GM19395 (cell line): ENCODE measurements around the gene LYZL1.
"Not testable (repeated sequence)": the region's sequence is repeated elsewhere in the genome, so short reads cannot be mapped to it uniquely, and the experiment has no call there.

Source experiments
- ATAC-seq: cut with Tn5 transposase; IDR thresholded peaks from one replicate; pipeline ENCODE4 v1.9.1; 2021; ENCODE audit warnings: mild to moderate bottlenecking, moderate library complexity; ENCODE audit not compliant: unreplicated experiment

LYZL1 gene

DNA sequence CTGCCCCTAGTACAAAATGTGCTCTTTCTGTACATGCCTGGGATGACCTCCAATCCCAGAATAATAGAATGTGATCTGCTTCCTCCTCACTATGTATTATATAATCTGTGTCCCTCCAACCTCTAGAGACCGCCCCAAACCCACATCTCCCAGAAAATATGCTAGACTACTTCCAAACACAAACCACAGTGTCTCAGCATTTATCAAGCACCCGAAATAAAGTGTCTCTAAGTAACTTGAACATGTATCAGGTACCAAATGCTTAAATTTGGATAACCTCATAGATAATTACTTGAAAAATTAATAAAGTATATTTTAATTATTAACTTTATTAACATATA is 16.1 kb downstream of the LYZL1 start:
- ATAC-seq = no peak

DNA sequence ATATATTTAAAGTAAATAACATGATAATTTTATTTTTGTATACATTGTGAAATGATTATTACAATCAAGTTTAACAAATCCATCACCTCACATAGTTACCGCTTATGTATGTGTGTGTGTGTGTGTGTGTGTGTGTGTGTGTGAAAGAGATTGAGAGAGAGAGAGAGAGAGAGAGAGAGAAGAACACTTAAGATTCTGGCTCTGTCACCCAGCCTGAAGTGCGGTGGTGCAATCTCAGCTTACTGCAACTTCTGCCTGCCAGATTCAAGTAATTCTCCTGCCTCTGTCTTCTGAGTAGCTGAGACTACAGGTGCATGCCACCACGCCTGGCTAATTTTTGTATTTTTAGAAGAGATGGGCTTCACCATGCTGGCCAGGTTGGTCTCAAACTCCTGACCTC is 17.8 kb downstream of the LYZL1 start:
- ATAC-seq = no peak

DNA sequence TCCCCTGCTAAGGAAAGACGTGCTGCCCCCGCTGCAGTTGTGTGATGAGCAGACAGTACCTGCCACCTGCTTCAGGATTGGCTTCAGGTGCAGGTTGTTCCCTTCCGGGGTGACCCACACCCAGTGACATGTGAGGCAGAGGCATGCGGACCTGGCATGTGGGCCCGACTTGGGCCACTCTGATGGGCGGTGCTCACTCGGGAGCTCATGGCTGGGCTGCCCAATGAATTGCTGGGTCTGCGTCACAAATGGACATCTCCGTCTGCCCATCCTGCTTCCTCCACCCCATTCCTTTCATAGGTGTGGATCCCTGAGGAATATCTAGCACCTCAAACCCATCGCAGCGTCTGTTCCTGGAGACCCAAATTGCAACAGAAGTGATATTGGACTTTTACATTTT is 19.3 kb downstream of the LYZL1 start:
- ATAC-seq = not testable (repeated sequence)

DNA sequence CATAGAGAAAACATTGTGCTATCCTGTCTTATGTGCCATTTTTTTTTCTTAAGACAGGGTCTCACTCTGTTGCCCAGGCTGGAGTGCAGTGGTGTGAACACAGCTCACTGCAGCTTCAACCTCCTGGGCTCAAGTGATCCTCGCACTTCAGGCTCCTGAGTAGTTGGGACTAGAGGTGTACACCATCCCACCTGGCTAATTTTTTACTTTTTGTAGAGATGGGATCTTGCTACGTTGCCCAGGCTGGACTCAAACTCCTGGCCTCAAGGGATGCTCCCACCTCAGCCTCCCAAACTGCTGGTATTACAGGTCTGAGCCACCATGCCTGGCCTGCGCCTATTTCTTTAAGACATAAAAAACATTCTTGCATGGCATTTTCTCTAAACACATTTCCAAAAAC is 20.6 kb downstream of the LYZL1 start:
- ATAC-seq = no peak

DNA sequence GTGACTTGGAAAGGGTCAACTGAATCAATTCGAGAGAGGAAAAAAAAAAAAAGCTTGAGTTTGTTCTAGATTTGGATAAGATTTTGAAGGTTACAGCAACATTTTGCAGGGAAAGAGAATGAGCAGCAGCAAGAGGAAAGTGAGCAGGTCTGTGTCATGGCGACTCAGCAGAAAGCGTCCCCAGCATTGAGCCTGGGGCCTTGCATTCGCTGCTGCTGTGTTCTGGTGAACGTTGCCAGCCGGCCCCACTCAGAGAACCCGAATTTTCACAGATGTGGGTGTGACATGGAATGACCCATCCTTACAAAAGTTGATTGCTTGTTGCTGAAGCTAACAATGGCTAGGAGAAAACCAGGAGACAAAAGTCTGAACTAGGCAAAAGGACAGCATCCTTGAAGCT is 21.6 kb downstream of the LYZL1 start:
- ATAC-seq = not testable (repeated sequence)

DNA sequence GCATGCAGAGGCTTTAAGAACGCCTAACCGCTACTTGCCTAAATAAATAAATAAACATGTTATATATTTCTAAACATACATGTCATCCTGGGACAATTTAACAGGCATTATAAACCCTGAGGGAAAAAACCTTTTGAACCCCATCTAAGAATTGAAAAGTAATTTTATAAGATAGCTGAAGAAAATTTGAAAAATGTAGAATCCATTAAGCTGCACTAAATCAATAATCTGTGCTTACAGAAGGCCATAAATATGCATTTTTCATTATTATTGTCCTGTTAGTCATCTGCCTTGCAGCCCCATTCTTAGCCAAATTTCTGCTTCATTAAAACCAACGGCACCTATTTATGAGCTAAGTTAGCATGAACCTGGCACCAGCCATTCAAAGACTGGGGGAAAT is 24.2 kb downstream of the LYZL1 start:
- no peak for ATAC-seq

DNA sequence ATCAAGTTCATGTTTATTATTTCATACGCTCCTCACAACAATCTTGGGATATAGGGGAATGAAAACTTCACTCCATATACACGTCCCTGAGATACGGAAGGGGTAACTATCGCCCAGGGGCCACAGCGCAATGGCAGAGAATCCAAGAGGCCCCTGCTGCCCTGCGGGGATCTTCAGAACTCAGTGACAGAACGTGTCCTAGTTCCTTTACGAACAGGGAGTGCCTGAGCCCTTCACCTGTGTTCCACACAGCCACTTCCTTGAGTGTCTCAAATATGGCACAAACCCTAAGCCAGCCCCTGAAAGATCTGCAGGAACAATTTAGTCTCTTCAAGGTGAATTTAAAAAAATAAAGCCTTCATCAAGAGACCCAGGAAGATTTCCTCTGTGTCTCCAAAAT is 25.9 kb downstream of the LYZL1 start:
- no peak for ATAC-seq

DNA sequence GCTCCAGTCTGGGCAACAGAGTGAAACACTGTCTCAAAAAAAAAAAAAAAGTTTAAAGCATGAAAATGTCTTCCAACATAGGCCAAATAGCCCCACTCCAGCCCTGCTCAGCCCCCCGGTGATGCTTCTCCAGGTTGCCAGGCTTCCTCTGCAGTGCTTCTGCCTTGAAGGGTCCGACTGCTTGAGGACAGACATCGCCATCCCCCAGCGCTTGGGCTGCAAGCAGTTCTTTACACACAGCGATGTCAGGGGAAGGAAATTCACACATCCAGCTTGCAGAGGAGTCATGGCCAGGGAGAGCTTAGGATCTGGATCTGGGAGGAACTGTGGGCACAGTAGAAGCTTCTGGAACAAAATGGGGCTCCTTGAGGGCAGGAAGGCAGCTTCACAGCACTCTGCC is 26.9 kb downstream of the LYZL1 start:
- ATAC-seq = no peak

DNA sequence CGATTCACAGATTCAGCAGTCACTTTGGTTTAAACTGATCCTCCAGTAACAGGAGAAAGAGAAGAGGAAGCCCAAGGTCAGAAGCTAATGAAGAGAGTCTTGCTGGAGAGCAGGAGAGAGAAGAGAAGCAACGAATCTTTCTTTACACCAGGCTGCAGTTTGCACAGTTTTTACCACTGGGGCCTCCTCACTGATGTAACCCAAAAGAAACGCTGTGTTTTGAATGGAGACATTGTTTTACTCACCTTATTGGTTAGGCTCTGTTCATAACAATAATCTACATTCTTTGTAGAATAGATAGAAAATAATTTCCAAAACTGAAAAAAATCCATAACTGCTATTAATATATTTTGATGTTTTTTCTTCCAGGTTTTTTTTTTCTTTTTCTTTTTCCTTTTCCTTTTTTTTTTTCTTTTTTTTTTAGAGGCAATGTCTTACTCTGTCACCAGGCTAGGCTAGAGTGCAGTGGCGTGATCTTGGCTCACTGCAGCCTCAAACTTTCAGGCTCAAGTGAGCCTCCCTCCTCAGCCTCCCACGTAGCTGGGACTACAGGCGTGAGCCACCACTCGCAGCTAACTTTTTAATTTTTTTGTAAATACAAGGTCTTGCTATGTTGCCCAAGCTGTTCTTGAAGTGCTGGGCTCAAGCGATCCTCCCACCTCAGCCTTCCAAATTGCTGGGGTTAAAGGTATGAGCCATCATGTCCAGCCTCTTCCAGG is 27.6 kb downstream of the LYZL1 start:
- no peak for ATAC-seq

DNA sequence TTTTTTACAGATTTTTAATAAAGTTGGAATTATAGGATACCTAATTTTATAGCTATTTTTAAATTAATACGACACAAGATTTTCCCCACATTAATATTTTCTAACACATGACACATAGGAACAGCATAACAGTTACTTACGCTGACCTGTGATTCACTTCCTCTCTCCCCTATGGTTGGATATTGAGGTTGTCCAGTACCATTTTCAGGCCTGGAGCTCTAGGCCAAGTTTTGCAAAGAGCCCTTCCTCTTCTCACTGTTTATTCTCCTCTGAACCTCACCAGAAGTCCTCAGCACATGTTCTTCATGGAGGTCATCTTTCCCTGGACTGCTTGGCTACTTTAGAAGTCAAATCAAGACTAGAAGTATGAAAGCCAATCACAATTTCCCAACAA is 28.2 kb downstream of the LYZL1 start:
- ATAC-seq = no peak

DNA sequence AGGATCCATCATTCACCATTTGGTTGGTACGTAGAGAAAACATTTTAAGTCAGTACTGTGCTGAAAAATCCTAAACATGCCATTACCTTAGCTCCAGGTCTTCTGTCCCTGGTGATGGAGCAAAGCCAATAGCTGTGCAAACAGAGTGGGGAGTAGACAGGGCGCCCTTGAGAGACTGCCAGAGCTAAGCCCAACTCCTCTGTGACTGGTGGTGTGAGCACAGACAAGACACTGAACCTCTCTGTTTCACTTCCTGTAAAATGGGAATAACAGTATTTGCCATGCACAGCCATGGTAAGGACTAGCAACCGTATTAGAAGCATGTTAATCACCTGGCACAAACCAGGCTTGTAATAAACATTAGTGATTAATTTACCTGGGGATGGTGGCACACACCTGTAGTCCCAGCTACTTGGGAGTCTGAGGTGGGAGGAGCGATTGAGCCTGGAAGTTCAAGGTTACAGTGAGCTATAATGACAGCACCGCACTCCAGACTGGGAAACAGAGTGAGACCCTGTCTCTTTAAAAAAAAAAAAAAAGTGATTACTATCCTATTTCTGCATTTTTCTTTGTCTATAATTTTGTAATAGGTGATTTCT is 28.7 kb downstream of the LYZL1 start:
- no peak for ATAC-seq

DNA sequence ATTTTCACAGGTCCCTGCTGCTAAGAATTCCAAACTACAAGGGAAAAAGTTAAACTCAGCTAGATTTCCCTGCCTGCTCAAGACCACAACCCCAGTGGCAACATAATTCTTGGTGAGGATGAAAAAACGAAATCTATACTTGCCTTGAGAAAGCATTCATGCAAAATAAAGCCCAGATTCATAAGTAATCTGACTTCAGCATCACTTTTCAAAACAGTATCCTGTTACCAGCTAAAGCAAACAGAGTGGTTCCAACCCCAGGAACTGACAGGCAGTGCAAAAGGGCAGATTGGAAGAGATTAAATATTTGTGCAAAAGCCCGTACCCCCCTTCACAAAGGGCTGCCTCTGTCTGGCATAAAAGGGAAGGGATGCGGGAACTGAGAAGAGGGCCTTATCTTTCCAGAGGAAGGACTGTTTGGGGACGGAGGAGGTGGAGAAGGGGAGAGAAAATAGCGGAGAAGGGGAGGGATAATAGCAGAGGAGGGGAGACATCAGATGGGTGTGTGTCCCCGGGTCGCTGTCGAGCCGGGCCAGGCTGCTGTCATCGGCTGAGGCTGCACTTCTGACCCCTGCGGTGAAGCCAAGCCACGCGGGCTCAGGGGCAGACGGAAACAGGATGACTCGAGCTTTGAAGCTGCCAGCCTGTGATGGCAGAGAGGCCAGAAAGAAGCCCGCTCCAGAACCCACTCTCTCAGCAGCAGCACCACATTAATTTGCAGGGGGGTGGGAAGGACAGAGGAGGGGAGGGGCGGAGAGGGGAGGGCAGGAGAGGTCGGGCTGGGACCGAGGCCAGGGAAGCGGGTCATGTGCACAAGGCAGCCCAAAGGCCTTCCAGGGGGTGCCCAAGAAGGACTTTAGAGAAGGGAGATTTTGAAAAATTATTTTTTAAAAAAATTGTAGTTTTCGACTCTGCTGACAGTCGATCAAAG is 29.5 kb downstream of the LYZL1 start:
- ATAC-seq = not testable (repeated sequence)

DNA sequence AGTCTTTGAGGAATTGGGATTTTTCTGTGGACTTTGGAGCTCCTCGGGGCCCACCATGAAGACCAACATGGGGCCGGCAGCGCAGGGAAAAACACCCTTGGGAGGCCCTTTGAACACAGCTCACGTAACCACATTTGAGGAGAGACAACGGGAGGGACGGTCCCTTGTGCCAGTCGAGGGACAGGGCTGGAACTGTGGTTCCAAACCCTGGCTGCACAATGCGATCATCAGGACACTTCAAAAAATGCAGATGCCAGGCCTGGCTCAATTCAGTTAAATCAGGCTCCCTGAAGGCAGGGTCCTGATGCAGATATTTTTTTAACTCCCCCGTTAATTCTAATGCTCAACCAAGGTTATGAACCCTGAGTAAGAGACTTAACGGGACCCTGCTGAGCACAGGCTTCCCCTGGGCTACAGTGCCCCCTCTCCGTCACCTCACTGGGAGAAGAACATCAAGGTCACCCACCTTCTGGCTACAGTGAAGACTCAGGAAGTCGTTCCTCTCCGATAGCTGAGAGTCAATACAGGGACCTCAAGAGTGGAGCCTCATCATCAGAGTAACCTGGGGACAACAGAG is 30.4 kb downstream of the LYZL1 start:
- no peak for ATAC-seq

DNA sequence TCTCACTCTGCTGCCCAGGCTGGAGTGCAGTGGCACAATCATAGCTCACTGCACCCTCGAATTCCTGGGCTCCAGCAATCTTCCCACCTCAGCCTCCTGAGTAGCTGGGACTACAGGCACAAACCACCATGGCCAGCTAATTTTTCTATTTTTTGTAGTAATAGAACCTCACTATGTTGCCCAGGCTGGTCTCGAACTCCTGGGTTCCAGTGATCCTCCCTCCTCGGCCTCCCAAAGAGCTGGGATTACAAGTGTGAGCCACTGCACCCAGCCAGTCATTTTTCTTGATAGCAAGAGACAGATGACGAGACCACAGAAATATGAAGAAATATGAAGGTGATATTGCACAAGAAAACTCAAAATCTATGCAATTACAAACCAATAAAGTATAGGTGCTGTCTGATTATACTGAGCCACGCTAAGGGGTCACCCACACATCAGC is 31.8 kb downstream of the LYZL1 start:
- ATAC-seq = not testable (repeated sequence)

DNA sequence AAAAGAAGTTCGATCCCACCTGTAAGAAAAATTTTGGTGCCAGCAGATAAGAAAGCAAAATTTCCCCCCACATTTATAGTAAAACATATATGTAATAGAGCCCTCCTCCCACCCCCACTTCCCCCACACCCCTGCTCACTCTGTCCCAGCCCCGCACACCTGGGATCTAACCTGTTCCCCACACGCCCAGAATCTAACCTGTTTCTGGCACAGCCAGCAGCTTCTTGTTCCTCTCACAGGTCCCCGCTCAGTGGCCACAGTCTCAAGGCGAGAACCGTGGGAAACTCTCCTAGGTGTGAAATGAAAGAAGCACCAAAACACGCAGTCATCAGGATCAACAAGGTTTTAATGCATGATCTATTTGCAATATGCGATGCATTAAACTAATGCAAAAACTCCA is 32.8 kb downstream of the LYZL1 start:
- no peak for ATAC-seq

DNA sequence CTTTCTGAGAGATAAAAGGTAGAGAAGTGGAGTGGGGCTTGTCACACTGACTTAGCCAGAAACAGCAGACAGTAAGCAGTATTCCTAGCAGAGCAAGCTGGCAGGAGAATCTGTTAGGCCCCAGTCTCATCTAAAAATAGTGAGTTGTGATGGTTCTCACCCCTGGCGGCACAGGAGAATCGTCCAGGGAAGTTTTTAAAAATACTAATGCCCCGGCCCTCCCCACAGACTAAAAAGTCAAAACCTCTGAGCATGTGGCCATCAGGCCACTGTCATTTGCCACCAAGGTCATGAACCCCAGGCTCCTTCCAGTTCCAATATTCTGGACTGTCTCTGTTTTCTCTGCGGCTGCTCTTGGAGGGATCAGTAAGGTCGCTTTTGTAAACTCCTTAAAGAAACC is 34.0 kb downstream of the LYZL1 start:
- ATAC-seq = no peak

DNA sequence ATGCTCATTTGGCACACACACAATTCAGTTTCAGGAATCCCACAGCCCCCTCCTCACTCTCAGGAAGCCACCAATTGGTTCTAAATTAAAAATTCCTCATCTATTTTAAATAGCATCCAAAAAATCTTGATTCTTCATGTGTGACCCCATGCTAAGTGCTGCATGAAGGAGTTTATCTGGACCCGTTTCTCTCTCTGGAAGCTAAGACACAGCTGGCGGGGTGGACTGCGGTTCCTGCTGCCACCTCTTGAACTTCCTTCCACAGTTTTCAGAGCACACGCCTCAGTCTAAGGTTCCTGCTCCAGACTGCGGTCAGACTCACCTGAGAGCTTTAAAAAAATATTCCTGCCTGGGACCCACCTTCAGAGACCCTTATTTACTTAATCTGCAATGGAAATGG is 34.5 kb downstream of the LYZL1 start:
- no peak for ATAC-seq

DNA sequence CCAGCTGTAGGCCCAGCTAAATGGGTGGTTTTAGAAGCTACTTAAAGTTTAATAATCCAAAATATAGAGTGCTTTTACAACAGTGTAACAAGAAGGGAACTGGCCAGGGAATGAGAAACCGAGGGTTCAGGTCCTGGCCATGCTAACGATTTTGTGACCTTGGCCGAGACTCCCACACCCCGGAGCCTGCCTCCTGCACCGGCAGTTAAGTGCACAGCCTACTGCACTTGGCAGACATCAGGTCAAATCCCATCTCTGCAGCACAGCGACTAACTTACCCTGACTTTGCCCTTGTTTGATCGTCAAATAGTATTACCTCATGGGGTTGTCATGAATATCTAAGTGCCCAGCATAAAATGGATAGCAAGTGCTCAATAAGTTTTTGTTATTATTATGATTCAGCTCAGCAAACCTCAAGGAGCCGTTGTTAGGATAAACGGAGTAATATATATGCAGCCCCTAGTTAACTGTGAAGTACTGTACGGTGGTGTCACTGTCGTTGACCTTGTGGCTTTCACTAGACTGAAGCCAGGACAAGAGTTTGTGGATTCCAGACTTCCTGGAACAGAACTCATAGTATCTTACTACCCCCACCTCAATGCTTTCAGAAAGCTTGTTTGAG is 35.5 kb downstream of the LYZL1 start:
- ATAC-seq = no peak

DNA sequence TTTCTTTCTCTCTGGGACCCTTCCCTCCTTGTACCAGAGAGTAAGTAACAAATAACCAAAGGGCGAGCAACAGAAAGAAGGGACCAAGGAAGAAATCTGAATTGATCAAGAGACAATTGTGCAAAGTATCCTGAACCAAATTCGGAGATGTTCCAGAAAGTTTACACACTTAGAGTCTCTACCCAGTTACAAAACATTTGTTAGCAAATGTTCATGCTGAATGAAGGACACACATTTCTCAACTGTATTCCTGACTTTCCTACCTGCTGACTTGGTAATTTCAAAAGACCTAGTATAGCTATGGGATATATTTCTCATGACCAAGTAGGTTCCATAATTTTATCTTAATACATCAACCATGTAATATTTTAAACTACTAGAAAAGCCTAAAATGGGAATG is 37.4 kb downstream of the LYZL1 start:
- no peak for ATAC-seq

DNA sequence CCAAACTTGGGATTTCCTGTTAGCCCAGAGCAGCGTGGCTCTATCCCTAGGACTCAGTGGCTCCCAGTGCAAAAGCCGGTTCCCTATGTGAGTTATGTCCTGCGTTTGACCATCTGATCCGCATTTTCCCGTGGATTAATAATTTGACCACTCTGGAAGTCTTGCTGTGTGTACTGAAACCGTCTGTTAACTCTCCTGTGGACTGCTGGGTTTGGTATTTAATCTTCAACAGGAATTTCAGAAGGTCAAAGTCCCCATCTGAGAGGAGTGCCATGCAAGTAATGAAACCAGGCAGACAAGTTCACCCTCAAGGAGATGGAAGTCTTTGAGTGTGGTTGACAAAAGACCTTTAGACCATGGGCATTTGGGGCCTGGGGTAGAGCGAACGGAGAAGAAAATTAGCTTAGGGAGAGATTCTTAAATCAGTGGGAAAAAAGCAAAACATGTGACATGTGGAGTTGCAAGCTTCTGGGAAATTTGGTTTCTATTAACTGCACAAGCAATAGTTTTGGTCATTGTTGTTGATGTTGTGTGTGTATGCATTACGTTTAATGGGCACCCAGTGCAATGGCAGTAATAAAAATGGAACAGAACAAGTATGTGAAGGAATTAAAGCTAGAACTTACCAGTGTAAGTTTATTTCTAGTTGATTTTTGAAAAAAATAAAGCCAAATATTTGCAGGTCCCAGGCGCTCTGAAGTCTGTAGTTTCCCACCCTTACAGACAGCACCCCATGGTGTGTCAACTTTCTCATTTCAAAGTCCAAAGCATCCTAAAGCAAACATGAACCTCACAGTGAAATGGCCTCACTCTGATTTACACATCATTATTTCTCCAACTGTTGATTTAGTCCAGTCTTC is 38.2 kb downstream of the LYZL1 start:
- no peak for ATAC-seq
